GM12874 (cell line): ENCODE data around the gene KCNQ1.

Experiments used
- CTCF ChIP-seq: IDR thresholded peaks from 2 replicates; pipeline ENCODE4 v1.5.1; 2011; ENCODE audit warnings: low read depth, mild to moderate bottlenecking, control low read depth, low read length, moderate library complexity; ENCODE audit not compliant: insufficient read depth

KCNQ1 gene

GRCh38 chr11:2842876-2843275 is 398.1 kb downstream of the KCNQ1 start:
- TF ChIP-seq CTCF = no peak

GRCh38 chr11:2843551-2843950 is 398.7 kb downstream of the KCNQ1 start:
- no peak for TF ChIP-seq CTCF

- TF ChIP-seq CTCF = no peak
Observed at GRCh38 chr11:2844116-2844842, 399.5 kb downstream of the KCNQ1 start.

GRCh38 chr11:2844996-2845395 is 400.2 kb downstream of the KCNQ1 start:
- TF ChIP-seq CTCF = no peak

- no peak for TF ChIP-seq CTCF
Observed at GRCh38 chr11:2846056-2846455, 401.2 kb downstream of the KCNQ1 start.

- no peak for TF ChIP-seq CTCF
Observed at GRCh38 chr11:2846470-2846869, 401.7 kb downstream of the KCNQ1 start.

- TF ChIP-seq CTCF = no peak
Observed at GRCh38 chr11:2847561-2847960, 402.8 kb downstream of the KCNQ1 start.

- no peak for TF ChIP-seq CTCF
Observed at GRCh38 chr11:2848497-2848896, 403.7 kb downstream of the KCNQ1 start.
